SK-N-MC (cell line): ENCODE data around the gene TMEM132D.

Source experiments
- EZH2 ChIP-seq: fragments of 200-600 bp; sonication (generic); IDR thresholded peaks from one replicate; pipeline ENCODE4 v1.6.1; 2017; ENCODE audit warnings: antibody characterized with exemption
- FOXP2 ChIP-seq: optimal IDR thresholded peaks from 2 replicates; pipeline ENCODE3; 2011; ENCODE audit warnings: mild to moderate bottlenecking, moderate library complexity; ENCODE audit not compliant: insufficient read depth; ENCODE audit errors: extremely low read length, control extremely low read depth
- POLR2AphosphoS5 ChIP-seq: IDR thresholded peaks from 2 replicates; pipeline ENCODE4 v1.6.1; 2012; ENCODE audit warnings: mild to moderate bottlenecking, low read depth, low read length, borderline replicate concordance

GRCh38 chr12:129304529-129304928 is 599.3 kb downstream of the TMEM132D start:
- no peak for TF ChIP-seq POLR2AphosphoS5
- TF ChIP-seq EZH2, result no peak
- no peak for TF ChIP-seq FOXP2
